SU-DHL-6 (cell line): ENCODE data around the gene EFCAB6.

Experiments used
- EZH2phosphoT487 ChIP-seq: fragments of 200-600 bp; sonication (generic), shearing (Covaris generic); conservative IDR thresholded peaks from 2 replicates; pipeline ENCODE4 v1.6.1; 2018; ENCODE audit warnings: mild to moderate bottlenecking, antibody characterized with exemption, low read length, moderate library complexity, mixed read lengths
- TF ChIP-seq, protein P1 (sequence below): fragments of 200-600 bp; sonication (generic); IDR thresholded peaks from one replicate; pipeline ENCODE4 v1.5.1; 2017; ENCODE audit warnings: antibody characterized with exemption, mild to moderate bottlenecking, low read length, moderate library complexity; ENCODE audit not compliant: insufficient read depth, poor library complexity, severe bottlenecking

DNA sequence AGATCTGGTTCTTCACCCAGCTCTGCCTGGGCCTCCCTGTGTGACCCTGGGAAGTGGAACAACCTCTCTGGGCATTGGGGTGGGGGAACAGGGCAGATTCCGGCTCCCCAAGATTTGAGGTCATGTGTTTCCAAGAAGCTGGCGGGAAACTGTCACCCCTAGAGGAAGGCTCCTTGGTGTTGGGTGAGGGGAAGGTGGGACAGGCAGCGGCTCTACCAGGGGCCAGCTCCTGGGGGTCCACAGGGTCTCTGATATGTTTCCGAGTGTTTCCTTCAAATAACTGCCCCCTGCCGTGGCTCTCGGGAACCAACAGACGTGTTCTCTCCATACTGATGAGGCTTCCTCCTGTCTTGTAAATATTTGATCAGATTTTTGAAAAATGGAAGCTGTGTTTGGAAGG is 321.8 kb downstream of the EFCAB6 start:
- TF ChIP-seq, protein P1, sequence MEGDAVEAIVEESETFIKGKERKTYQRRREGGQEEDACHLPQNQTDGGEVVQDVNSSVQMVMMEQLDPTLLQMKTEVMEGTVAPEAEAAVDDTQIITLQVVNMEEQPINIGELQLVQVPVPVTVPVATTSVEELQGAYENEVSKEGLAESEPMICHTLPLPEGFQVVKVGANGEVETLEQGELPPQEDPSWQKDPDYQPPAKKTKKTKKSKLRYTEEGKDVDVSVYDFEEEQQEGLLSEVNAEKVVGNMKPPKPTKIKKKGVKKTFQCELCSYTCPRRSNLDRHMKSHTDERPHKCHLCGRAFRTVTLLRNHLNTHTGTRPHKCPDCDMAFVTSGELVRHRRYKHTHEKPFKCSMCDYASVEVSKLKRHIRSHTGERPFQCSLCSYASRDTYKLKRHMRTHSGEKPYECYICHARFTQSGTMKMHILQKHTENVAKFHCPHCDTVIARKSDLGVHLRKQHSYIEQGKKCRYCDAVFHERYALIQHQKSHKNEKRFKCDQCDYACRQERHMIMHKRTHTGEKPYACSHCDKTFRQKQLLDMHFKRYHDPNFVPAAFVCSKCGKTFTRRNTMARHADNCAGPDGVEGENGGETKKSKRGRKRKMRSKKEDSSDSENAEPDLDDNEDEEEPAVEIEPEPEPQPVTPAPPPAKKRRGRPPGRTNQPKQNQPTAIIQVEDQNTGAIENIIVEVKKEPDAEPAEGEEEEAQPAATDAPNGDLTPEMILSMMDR = no peak
- no peak for TF ChIP-seq EZH2phosphoT487
